Measurements from ENCODE around the gene KCTD16.

The KCTD16 gene

GRCh38 chr5:144405991-144406390 lies 235.3 kb downstream of the KCTD16 start:
- H3K4me1 ChIP-seq (ENCODE audit: control insufficient read depth, insufficient read depth, low read length), result no peaks in the 10 kb centered on the region
- no peaks in the 10 kb centered on the region for H3K36me3 ChIP-seq (ENCODE audit: control insufficient read depth in 2 of 2, insufficient read depth in 1 of 2, low read length in 2 of 2)
- no peak overlapping the region for H3K27ac ChIP-seq (ENCODE audit: extremely low read depth, low read depth, low read length)
- ChIA-PET CTCF (no interaction called here), POLR2A (interaction anchor here (0.5 kb wide), 1 partner anchor 431 kb away, joined by 3 read pairs; no protein-coding TSS in a partner anchor)
- TF ChIP-seq KLF16 (tag by site-specific recombination; IDR thresholded peaks at IDR 0.05), result no peak
- TF ChIP-seq ZNF658 (tag by site-specific recombination; IDR thresholded peaks at IDR 0.05), result no peak
- TF ChIP-seq ZFP3 (tag by site-specific recombination; IDR thresholded peaks at IDR 0.05; ENCODE audit: low read depth), result no peak
- no peak for TF ChIP-seq FEZF1 (tag by site-specific recombination; IDR thresholded peaks at IDR 0.05)
- TF ChIP-seq GLI2 (tag by site-specific recombination; IDR thresholded peaks at IDR 0.05; ENCODE audit: borderline replicate concordance, low read depth), result no peak
- no peak for TF ChIP-seq ZNF391 (tag by site-specific recombination; IDR thresholded peaks at IDR 0.05; ENCODE audit: borderline replicate concordance, low read depth)
- TF ChIP-seq ZBTB49 (tag by site-specific recombination; IDR thresholded peaks at IDR 0.05; ENCODE audit: low read depth), result no peak
- TF ChIP-seq IKZF3 (tag by site-specific recombination; IDR thresholded peaks at IDR 0.05), result no peak
- no peak for TF ChIP-seq ZNF266 (tag by site-specific recombination; IDR thresholded peaks at IDR 0.05; ENCODE audit: low read depth)
- TF ChIP-seq ZNF202 (tag by site-specific recombination; IDR thresholded peaks at IDR 0.05; ENCODE audit: borderline replicate concordance), result no peak
- no peak for TF ChIP-seq ZNF692 (tag by site-specific recombination; IDR thresholded peaks at IDR 0.05)
- no peak for TF ChIP-seq ZNF274 (IDR thresholded peaks at IDR 0.05; ENCODE audit: low read length)
- TF ChIP-seq ZNF274 (tag by site-specific recombination; IDR thresholded peaks at IDR 0.05; ENCODE audit: borderline replicate concordance), result no peak
- no peak for TF ChIP-seq KLF10 (tag by site-specific recombination; IDR thresholded peaks at IDR 0.05)
- no peak for TF ChIP-seq ZNF239 (tag by site-specific recombination; IDR thresholded peaks at IDR 0.05)
- TF ChIP-seq PRDM1 (tag by site-specific recombination; IDR thresholded peaks at IDR 0.05), result no peak
- TF ChIP-seq ZNF146 (tag by site-specific recombination; IDR thresholded peaks at IDR 0.05), result no peak
- no peak for TF ChIP-seq ZNF121 (tag by site-specific recombination; IDR thresholded peaks at IDR 0.05)
- H3K9me3 ChIP-seq (ENCODE audit: control insufficient read depth, insufficient read depth, low read depth, low read length), result no peaks in the 10 kb centered on the region
- H3K4me3 ChIP-seq (ENCODE audit: low read depth, low read length), result no peak overlapping the region

- ChIA-PET POLR2A (no interaction called here), CTCF (interaction anchor here (0.6 to 0.7 kb wide), 2 partner anchors 37 to 1886 kb away, joined by 3 read pairs; no protein-coding TSS in a partner anchor)
- no peaks in the 10 kb centered on the region for H3K4me1 ChIP-seq (ENCODE audit: control insufficient read depth, insufficient read depth, low read length)
- TF ChIP-seq ZNF488 (tag by site-specific recombination; IDR thresholded peaks at IDR 0.05) (no peak), GLIS2 (tag by site-specific recombination; IDR thresholded peaks at IDR 0.05) (no peak), ZNF704 (tag by site-specific recombination; IDR thresholded peaks at IDR 0.05) (no peak), ZNF24 (tag by site-specific recombination; IDR thresholded peaks at IDR 0.05) (no peak), ZBTB20 (tag by site-specific recombination; IDR thresholded peaks at IDR 0.05) (no peak), REPIN1 (tag by site-specific recombination; IDR thresholded peaks at IDR 0.05; ENCODE audit: low read depth) (no peak), ZSCAN16 (tag by site-specific recombination; IDR thresholded peaks at IDR 0.05) (no peak), ZNF624 (tag by site-specific recombination; IDR thresholded peaks at IDR 0.05) (no peak), ZNF449 (tag by site-specific recombination; IDR thresholded peaks at IDR 0.05) (no peak)
- no peak overlapping the region for H3K27ac ChIP-seq (ENCODE audit: extremely low read depth, low read depth, low read length)
- H3K4me3 ChIP-seq (ENCODE audit: low read depth, low read length), result no peak overlapping the region
- no peaks in the 10 kb centered on the region for H3K9me3 ChIP-seq (ENCODE audit: control insufficient read depth, insufficient read depth, low read depth, low read length)
- H3K36me3 ChIP-seq (ENCODE audit: control insufficient read depth in 2 of 2, insufficient read depth in 1 of 2, low read length in 2 of 2), result no peaks in the 10 kb centered on the region
Observed at GRCh38 chr5:144406442-144406841, 235.8 kb downstream of the KCTD16 start.
